GM19455 (cell line): Measurements from ENCODE around the gene SLC26A9.

Experiments
- ATAC-seq: cut with Tn5 transposase; IDR thresholded peaks from one replicate; pipeline ENCODE4 v1.9.1; 2021; ENCODE audit not compliant: unreplicated experiment

The SLC26A9 gene

DNA sequence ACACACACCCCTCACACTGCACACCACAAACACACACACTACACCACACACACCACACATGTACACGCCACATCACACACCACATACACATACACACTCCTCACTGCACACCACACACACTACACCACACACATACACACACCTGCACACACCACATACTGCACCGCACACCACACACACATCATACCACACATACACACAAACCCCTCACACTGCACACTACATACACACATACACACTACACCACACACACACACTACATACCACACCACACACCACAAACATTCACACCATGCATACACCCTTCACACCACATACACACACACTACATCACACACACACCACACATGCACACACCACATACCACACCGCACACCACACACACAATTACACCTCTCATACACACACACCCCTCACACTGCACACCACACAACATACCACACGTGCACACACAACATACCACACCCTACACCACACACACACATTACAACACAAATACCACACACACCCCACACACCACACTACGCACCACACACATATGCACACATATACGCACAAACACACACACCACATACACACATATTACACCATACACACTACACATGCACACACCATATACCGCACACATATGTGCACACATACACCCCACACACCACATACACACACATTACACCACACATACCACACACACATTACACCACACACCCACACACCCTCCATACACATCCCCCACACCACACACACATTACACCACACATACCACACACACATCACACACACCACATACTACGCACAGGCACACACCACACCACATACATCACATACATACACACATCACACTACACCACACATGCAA, 30.3 kb upstream of the SLC26A9 start:
- ATAC-seq: no peak

DNA sequence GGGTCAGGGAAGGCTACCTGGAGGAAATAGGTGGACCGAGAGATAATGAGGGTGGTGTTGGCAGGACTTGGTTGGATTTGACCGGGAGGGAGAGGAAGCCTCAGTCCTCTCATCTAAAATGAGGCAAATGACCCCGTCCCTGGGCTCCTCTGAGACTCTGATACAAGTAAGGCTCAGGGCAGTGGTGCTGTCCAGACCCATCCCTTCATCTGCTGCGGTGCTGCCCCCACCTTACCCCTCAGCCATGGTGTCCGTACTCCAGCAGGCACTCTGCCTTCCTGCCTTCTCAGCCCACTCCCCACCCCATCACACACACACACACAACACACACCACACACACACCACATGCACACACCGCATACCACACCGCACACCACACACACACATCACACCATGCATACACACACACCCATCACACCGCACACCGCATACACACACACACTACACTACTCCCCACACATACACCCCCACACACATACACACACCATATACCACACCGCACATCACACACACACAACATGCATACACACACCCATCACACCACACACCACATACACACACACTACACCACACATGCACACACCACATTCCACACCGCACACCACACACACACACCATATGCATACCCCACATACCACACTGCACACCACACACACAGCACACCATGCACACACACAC, 29.4 kb upstream of the SLC26A9 start:
- no peak for ATAC-seq

DNA sequence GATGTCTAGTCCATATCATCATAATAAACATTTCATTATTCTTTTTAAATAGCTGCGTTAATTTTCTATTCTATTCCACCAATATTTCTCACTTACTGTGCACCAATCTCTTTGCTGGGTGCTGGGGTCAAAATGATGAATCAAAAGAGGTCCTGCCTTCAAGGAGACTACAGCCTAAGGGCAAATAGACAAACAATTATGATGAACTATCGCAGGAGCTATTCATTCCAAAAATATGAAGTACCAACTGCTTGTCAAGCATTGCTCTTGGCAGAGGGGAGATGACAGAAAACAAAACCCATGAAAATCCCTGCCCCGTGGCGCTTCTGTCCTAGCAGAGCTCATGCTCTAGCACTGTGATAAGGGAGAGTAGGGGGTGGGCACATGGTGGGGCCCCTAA, 28.8 kb upstream of the SLC26A9 start:
- no peak for ATAC-seq

DNA sequence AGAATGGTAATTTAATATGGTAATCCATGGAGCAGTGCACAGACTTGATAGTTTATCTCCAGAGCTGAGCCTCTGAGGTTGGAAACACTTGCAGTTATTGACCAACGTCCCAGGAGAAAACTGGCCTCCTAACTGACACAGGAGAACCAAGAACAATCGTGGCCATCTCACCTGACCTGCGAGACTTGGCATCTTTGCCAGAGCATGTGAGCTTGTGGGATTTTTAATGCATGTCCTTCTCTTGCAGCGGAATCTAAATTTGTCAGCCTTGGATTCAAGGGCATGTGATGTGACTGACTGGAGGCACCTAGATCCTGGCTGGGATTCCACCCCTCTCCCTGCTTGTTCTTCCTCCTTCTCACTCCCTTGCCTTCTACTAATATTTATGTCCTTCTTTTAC, 27.8 kb upstream of the SLC26A9 start:
- no peak for ATAC-seq

DNA sequence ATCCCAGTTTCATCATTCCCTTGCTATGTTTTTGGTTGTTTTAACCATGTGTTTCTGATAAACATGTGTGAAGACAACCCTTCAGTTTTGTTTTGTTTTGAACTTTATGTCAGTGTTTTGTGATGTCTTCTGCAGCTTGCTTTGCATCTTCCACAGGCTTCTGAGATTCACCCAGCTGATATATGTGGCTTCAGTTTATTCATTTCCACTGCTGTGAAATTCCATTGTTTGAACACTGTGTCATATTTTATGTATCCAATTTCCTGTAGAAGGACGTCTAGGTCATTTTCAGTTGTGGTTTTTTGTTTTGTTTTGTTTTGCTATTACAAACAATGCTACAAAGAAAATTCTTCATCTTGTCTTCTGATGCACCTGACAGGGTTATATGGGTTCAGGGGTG, 27.2 kb upstream of the SLC26A9 start:
- ATAC-seq: no peak

DNA sequence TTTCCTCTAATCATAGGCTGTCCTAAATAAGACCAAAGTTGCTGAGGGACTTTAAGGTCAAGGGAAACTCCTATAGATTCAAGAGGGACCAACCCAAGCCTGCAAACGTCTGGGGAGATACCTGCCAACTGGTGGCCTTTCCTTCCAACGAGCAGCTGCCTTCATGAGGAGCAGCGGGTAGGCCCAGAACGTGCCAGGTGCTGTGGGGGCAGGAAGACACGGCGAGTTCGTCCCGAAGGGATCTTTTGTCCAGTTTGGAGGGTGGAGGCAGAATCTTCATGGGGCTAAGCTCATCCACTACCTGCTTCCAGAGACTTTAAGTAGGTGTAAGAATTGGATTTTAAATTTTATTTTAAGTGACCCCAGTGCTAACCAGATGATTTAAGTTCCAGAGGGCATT, 26.0 kb upstream of the SLC26A9 start:
- ATAC-seq: no peak

DNA sequence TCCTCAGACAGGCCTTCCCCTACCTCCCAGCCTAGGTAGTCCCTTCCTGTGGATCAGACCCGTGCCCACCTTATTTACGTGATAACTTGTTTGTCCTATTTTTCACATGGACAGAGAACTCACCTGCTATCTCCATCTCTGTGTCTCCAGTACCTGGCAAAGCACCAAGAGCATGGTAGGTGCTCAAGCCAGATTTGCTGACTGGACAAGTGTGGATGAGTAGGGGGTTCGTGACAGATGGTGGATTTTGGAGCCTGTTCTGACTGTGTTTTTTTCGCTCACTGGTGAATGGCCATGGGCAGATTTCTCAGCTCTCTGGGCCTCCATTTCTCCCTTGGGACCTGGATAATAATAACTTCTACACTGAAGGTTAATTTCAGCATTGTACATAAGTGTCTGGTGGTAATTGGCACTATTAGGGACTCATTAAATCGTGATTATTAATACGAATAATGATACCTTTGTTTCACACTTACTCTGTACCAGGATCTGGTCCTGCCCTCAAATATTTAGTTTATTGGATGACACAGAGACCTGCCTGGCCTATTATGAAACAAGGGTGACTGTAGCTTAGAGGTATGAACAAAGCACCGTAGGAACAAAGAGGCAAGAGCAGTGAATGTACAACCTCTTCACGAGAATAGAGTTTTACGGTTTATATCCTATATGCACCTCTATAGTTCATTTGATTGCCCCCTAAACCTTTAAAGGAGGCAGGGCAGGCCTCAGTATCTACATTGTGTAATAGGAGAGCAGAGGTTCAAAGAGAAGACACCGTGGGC, 24.5 kb upstream of the SLC26A9 start:
- no peak for ATAC-seq

DNA sequence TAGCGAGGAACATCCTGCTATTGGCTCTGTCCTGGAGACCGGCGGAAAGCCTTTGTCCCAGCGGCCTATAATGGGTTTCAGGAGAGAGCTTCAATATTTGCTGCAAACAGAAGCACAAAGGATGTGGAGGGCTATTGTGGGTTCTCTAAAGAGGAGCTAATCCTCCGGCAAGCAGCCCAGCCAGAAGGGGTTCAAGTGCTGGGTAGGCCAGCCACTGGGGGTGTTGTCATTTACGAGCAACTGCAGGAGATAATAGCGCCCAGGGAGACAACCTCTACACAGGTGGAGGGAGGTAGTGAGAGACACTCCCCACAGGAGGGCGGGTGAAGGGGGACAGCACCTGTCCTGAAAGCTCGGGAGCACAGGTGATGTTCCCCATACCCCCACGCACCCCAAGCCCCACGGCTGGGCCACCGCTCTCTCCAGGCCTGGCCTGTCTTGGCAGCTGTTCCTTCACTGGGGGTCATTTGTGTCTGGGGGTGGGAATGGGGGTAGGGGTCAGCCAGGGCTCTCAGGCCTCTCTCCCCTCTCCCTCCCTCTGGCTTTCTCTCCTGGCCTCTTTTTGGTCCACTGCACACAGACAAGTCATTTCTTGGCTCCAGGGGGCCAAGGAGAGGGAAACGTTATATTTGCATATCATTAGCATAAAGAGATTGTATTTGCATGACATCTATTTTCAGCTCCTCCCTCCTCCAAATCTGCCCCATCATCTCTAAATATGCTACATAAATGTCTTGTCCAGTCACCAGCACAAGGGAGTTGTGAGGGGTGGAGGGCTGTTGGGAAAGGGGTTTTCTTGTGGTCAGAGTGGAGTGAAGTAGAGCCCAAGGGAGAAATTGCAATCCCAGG, 22.0 kb upstream of the SLC26A9 start:
- ATAC-seq: no peak

DNA sequence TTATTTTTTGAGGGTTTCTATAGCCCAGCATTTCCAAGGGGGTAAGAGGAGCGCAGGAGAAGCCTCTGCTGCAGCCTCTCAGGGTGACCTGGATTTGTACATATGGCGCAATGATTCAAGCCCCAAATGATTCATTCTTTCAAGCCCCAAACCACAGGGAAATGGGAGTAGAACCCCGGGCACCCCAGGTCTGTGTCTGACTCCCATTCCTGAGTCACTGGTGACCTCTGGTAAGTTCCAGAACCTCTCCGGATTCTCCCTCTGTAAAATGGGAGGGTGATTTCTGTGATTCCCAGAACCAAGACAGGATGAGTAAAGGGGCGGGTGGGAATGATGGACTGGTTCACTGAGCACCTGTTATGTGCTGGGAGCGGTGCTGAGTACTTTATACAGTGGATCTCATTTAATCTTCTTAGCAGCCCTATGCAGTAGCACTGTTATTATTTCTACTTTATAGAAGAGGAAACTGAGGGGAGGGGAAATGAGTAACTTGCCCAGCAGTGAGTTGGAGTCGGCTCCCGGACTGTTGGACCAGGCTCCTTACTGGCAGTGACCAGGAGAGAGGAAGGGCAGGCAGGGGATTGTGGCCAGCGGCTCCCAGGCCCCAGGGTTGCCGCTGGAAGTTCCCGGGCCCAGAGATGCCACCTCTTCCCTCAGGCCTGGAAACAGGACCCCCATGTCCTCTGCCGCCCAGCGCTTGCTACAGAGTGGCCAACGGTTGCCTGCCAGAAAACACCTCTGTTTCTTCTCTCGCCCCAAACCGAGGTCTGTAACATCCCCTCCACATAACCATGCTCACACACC, 20.3 kb upstream of the SLC26A9 start:
- ATAC-seq: no peak

DNA sequence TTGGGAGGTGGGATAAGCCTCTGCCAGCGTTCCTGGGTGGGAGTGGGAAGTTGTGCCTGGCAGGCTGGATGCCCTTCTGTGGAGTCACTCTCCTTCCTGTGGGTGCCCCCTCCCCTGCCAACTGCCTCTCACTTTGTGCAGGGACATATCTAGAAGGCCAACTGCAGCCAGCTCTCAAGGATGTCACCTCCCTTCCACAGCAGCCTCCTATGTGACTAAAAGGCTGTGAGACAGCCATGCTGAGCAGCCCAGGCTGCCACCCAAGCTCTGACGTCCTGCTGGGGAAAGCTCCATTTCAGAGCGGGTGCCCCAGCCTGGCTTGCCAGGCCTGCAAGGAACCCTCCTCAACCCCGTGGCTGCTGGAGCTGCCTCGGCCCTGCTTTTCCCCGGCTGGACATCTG, 19.6 kb upstream of the SLC26A9 start:
- ATAC-seq: no peak

DNA sequence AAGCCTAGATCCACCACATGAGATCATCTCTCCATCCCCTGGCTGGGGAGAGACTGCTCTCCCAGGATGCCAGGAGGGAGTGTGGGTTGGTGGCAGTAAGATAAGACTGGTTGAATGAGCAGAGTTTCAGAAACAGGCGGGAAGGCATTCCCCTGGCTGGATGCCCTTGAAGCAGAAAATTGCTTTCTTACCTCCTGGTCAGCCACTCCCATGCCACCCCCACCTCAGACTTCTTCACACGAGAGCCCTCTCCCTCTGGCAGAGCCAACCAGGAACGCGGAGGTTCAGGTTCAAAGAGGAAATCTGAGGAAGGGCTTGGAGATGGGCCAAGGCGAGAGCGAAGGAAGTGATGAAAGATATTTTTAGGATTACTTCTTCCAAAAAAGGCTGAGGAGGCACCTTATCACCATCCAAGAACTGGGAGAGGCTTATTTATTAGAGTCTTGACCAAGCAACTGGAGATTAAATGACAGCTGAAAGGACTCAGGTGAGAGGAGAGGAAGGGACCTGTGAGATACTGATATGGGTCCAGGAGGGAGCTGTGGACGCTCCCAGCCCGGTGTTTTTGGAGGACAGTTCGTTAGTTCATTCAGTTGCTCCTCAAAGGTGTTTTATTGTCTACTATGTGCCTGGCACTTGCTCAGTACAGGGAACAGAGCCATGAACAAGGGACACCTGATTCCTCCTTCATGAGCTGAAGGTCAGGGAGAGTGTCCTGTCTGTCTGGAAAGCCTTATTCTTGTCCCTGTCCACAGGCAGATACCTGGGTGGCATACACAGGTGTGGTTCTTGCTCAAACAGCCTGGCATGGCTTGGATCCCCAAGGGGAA, 18.9 kb upstream of the SLC26A9 start:
- ATAC-seq: no peak

DNA sequence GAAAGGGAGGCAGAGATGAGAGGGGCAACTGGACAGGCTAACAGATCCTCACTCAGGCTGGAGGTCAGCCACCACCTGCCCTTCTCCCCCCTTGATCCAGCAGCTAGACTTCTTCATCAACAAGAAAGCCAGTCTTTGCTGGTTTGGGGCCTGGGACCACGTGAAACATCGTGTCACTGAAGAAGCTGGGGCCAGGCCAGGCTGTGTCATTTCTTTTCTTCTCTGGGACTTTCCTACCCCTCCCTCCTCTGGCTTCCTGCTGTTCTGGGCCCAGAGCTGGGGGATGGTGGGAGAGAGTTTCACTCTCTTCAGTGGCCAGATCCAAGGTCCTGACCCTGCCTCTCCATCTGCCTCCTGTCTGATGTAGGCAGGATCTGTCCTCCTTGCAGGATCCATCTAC, 18.1 kb upstream of the SLC26A9 start:
- no peak for ATAC-seq

DNA sequence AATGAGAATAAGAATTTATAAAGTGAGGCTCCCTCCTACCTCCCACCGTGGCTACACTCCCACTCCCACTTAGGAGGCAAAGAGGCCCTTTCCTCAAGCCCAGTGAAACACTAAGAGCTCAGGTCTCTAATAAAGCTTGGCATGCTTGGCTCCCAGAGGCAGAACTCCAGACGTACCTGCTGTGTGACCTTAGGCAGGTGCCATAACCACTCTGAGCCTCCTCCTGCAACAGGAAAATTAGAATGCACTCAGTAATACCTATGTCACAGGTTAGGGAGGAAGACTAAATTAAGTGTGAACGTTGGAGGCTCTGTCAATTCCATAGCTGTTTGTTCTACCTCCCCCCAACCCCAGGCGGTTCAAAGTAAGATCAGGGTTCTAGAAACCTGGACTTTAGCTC, 16.5 kb upstream of the SLC26A9 start:
- ATAC-seq: no peak

DNA sequence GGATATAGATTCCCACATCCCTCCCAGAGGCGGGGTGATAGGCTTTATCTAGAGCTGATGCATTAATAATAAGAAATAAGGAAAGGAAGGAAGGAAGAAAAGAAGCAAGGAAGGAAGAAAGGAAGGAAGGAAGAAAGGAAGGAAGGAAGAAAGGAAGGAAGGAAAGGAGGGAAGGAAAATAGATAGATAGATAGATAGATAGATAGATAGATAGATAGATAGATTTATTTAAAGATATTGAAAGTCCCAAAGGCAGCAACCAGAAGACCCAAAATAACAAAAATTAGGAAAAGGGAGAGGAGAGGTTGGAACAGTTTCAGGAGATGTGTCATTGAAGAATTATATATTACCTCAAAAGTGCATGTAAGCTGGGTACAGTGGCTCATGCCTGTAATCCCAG, 12.2 kb upstream of the SLC26A9 start:
- no peak for ATAC-seq

DNA sequence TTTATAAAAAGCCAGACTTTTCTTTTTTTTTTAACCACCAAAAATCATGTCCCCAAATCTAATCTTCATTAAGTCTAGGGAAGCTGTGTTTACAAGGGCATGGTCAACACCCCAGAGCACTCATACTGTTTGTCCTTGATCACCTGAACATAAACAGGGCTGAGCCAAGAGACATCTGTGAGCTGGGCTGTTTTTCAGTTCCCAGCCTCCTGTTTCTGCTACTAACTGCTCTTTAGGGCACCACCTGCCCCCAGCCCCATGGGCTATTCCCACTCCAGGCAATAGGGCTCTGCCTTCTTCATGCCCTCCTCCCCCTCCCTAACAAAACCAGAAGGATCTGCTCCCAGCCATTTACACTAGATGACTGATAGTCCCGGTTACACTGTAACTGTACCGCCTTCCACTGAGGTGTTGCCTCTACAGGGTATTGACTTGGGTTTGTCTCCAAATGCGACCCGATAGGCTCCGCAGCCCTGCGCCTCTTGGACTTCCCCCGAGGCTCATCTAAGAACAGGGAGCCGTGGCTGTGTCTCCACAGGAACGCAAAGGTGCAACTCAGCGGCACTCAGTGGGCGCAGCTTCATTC, 11.7 kb upstream of the SLC26A9 start:
- ATAC-seq: no peak

DNA sequence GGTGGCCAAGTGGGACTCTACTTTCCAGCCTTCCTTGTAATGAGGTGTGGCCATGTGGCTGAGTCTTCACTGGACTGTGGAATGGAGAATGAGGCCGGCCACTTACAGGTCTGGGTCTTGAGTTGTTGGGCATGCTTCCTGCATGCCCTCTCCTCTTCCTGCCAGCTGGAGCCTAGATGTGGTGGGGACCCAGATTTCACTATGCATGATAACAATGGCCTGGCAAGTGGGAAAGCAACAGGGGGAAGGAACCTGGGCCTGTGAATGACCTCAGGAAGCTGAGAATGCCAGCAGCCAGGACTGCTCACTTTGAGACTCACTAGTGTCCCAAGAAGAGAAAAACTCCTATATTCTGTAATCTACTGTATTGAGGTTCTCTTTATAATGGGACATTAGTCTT, 8.5 kb upstream of the SLC26A9 start:
- no peak for ATAC-seq

DNA sequence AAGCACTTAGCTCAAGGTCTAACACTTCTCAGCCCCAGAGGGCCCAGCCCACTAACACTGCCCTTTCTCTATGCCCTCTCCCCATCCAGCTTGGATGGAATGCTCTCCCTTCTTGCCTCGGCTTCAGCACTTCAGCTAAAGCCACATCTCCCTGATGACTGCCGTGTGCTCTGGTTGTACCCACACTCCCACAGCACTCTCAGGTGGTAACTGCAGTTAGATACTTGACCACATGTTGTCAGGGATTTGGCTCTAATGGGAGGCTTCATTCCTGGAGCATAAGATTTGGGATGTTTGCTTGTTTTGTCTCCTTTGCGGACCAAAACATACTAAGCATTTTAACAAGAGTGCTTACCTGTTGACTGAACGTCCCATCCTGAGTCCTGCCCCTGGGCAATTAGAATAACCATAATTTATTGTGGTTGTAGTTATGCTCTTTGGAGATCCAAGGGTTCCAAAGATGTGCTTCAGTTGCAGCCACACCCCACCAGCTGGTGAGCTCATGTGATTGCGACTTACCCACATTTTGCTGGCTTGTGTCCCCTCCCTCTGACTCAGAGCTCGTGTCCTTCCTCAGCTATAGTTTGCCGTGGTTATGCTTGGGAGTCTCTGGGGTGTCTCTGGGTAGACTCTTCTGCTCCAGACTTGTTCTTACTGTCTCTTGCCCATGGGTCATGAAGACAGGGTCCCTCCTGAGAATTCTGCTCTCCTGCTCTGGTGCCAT, 7.7 kb upstream of the SLC26A9 start:
- ATAC-seq: no peak

DNA sequence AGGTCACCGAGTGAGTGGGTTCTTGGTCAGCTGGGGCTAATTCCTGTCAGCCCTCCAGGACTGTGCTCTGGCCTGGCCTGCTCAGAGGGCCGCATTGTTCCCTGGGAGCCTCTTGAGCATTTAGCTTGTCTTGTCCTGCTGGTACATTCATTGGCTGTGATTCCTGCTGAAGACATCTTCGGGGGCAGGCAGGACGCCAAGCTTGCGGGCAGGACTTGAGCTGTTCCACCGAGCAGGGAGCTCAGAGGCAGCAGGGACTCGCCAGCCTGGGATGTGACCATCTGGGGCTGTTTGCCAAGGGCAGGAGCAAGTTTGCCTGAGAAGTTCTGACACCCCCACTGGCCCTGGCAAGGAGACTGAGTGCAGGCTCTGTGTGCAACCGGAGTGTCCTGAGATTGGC, 7.0 kb upstream of the SLC26A9 start:
- ATAC-seq: no peak
